ENCODE data around the gene CACNB4.
"Not testable (repeated sequence)": the region's sequence is repeated elsewhere in the genome, so short reads cannot be mapped to it uniquely, and the experiment has no call there.

CACNB4 gene

GRCh38 chr2:151878204-151878603 is 220.6 kb downstream of the CACNB4 start:
- H3K36me3 ChIP-seq (ENCODE audit: control insufficient read depth in 5 of 5, insufficient read depth in 5 of 5, low read length in 5 of 5), result no peaks in the 10 kb centered on the region
- no peaks in the 10 kb centered on the region for H3K27me3 ChIP-seq (ENCODE audit: control insufficient read depth in 5 of 5, insufficient read depth in 4 of 5, low read length in 5 of 5)
- H3K27ac ChIP-seq (ENCODE audit: low read depth, low read length), result peak overlapping the region; percentile 11
- H3K4me1 ChIP-seq (ENCODE audit: control insufficient read depth in 5 of 5, insufficient read depth in 5 of 5, low read length in 5 of 5), result peaks cover 0 to 20% (median 14%) of the 10 kb centered on the region in 5 donors
- no peaks in the 10 kb centered on the region for H3K9me3 ChIP-seq (ENCODE audit: control insufficient read depth in 5 of 5, low read length in 5 of 5)
- no peak overlapping the region for H3K9ac ChIP-seq (ENCODE audit: low read length in 5 of 5)
- no peak overlapping the region for H3K4me3 ChIP-seq (ENCODE audit: low read depth in 1 of 5, low read length in 5 of 5)

- H3K9me3 ChIP-seq (ENCODE audit: control insufficient read depth in 5 of 5, low read length in 5 of 5); H3K9ac ChIP-seq (ENCODE audit: low read length in 5 of 5); H3K36me3 ChIP-seq (ENCODE audit: control insufficient read depth in 5 of 5, insufficient read depth in 5 of 5, low read length in 5 of 5); H3K4me3 ChIP-seq (ENCODE audit: low read depth in 1 of 5, low read length in 5 of 5); H3K27me3 ChIP-seq (ENCODE audit: control insufficient read depth in 5 of 5, insufficient read depth in 4 of 5, low read length in 5 of 5); H3K27ac ChIP-seq (ENCODE audit: low read depth, low read length): not testable (repeated sequence)
- peaks cover 0 to 20% (median 14%) of the 10 kb centered on the region in 5 donors for H3K4me1 ChIP-seq (ENCODE audit: control insufficient read depth in 5 of 5, insufficient read depth in 5 of 5, low read length in 5 of 5)
These were observed 223.2 kb downstream of the CACNB4 start for GRCh38 chr2:151875631-151876030.

- Histone ChIP-seq H3K9me3 (ENCODE audit: control insufficient read depth in 5 of 5, low read length in 5 of 5) (no peaks in the 10 kb centered on the region), H3K27ac (ENCODE audit: low read depth, low read length) (no peak overlapping the region)
These were observed 226.4 kb downstream of the CACNB4 start for GRCh38 chr2:151872463-151872862.

GRCh38 chr2:151869291-151869690 is 229.6 kb downstream of the CACNB4 start:
- no peaks in the 10 kb centered on the region for H3K36me3 ChIP-seq (ENCODE audit: control insufficient read depth in 5 of 5, insufficient read depth in 5 of 5, low read length in 5 of 5)

More at GRCh38 chr2:151872463-151872862, 226.4 kb downstream of the CACNB4 start:
- H3K36me3 ChIP-seq (ENCODE audit: control insufficient read depth in 5 of 5, insufficient read depth in 5 of 5, low read length in 5 of 5), result no peaks in the 10 kb centered on the region
- H3K27me3 ChIP-seq (ENCODE audit: control insufficient read depth in 5 of 5, insufficient read depth in 4 of 5, low read length in 5 of 5), result no peaks in the 10 kb centered on the region
- no peaks in the 10 kb centered on the region for H3K4me1 ChIP-seq (ENCODE audit: control insufficient read depth in 5 of 5, insufficient read depth in 5 of 5, low read length in 5 of 5)
- no peak overlapping the region for H3K9ac ChIP-seq (ENCODE audit: low read length in 5 of 5)
- no peak overlapping the region for H3K4me3 ChIP-seq (ENCODE audit: low read depth in 1 of 5, low read length in 5 of 5)

GRCh38 chr2:151862700-151863099 is 236.1 kb downstream of the CACNB4 start:
- H3K4me3 ChIP-seq (ENCODE audit: low read depth in 1 of 5, low read length in 5 of 5), result no peak overlapping the region
- H3K9ac ChIP-seq (ENCODE audit: low read length in 5 of 5), result no peak overlapping the region
- H3K36me3 ChIP-seq (ENCODE audit: control insufficient read depth in 5 of 5, insufficient read depth in 5 of 5, low read length in 5 of 5), result no peaks in the 10 kb centered on the region
- H3K27me3 ChIP-seq (ENCODE audit: control insufficient read depth in 5 of 5, insufficient read depth in 4 of 5, low read length in 5 of 5), result no peaks in the 10 kb centered on the region
- H3K27ac ChIP-seq (ENCODE audit: low read depth, low read length), result no peak overlapping the region
- no peaks in the 10 kb centered on the region for H3K4me1 ChIP-seq (ENCODE audit: control insufficient read depth in 5 of 5, insufficient read depth in 5 of 5, low read length in 5 of 5)
- H3K9me3 ChIP-seq (ENCODE audit: control insufficient read depth in 5 of 5, low read length in 5 of 5), result no peaks in the 10 kb centered on the region

More at GRCh38 chr2:151869291-151869690, 229.6 kb downstream of the CACNB4 start:
- no peak overlapping the region for H3K9ac ChIP-seq (ENCODE audit: low read length in 5 of 5)
- no peaks in the 10 kb centered on the region for H3K9me3 ChIP-seq (ENCODE audit: control insufficient read depth in 5 of 5, low read length in 5 of 5)
- H3K27me3 ChIP-seq (ENCODE audit: control insufficient read depth in 5 of 5, insufficient read depth in 4 of 5, low read length in 5 of 5), result no peaks in the 10 kb centered on the region
- H3K4me1 ChIP-seq (ENCODE audit: control insufficient read depth in 5 of 5, insufficient read depth in 5 of 5, low read length in 5 of 5), result no peaks in the 10 kb centered on the region
- H3K4me3 ChIP-seq (ENCODE audit: low read depth in 1 of 5, low read length in 5 of 5), result no peak overlapping the region
- H3K27ac ChIP-seq (ENCODE audit: low read depth, low read length), result no peak overlapping the region

GRCh38 chr2:151861174-151861573 is 237.7 kb downstream of the CACNB4 start:
- no peak overlapping the region for H3K9ac ChIP-seq (ENCODE audit: low read length in 5 of 5)
- H3K27me3 ChIP-seq (ENCODE audit: control insufficient read depth in 5 of 5, insufficient read depth in 4 of 5, low read length in 5 of 5), result no peaks in the 10 kb centered on the region
- H3K27ac ChIP-seq (ENCODE audit: low read depth, low read length), result no peak overlapping the region
- H3K4me1 ChIP-seq (ENCODE audit: control insufficient read depth in 5 of 5, insufficient read depth in 5 of 5, low read length in 5 of 5), result no peaks in the 10 kb centered on the region
- H3K36me3 ChIP-seq (ENCODE audit: control insufficient read depth in 5 of 5, insufficient read depth in 5 of 5, low read length in 5 of 5), result no peaks in the 10 kb centered on the region
- H3K9me3 ChIP-seq (ENCODE audit: control insufficient read depth in 5 of 5, low read length in 5 of 5), result no peaks in the 10 kb centered on the region
- no peak overlapping the region for H3K4me3 ChIP-seq (ENCODE audit: low read depth in 1 of 5, low read length in 5 of 5)

GRCh38 chr2:151860613-151861146 is 238.2 kb downstream of the CACNB4 start:
- Histone ChIP-seq H3K27me3 (ENCODE audit: control insufficient read depth in 5 of 5, insufficient read depth in 4 of 5, low read length in 5 of 5) (no peaks in the 10 kb centered on the region), H3K36me3 (ENCODE audit: control insufficient read depth in 5 of 5, insufficient read depth in 5 of 5, low read length in 5 of 5) (no peaks in the 10 kb centered on the region), H3K9ac (ENCODE audit: low read length in 5 of 5) (no peak overlapping the region), H3K4me1 (ENCODE audit: control insufficient read depth in 5 of 5, insufficient read depth in 5 of 5, low read length in 5 of 5) (no peaks in the 10 kb centered on the region), H3K27ac (ENCODE audit: low read depth, low read length) (no peak overlapping the region), H3K9me3 (ENCODE audit: control insufficient read depth in 5 of 5, low read length in 5 of 5) (no peaks in the 10 kb centered on the region), H3K4me3 (ENCODE audit: low read depth in 1 of 5, low read length in 5 of 5) (no peak overlapping the region)

- Histone ChIP-seq H3K4me1 (ENCODE audit: control insufficient read depth in 5 of 5, insufficient read depth in 5 of 5, low read length in 5 of 5) (no peaks in the 10 kb centered on the region), H3K27ac (ENCODE audit: low read depth, low read length) (no peak overlapping the region), H3K36me3 (ENCODE audit: control insufficient read depth in 5 of 5, insufficient read depth in 5 of 5, low read length in 5 of 5) (no peaks in the 10 kb centered on the region), H3K9me3 (ENCODE audit: control insufficient read depth in 5 of 5, low read length in 5 of 5) (no peaks in the 10 kb centered on the region), H3K9ac (ENCODE audit: low read length in 5 of 5) (no peak overlapping the region), H3K4me3 (ENCODE audit: low read depth in 1 of 5, low read length in 5 of 5) (no peak overlapping the region), H3K27me3 (ENCODE audit: control insufficient read depth in 5 of 5, insufficient read depth in 4 of 5, low read length in 5 of 5) (no peaks in the 10 kb centered on the region)
These were observed 238.6 kb downstream of the CACNB4 start for GRCh38 chr2:151860210-151860609.

GRCh38 chr2:151857650-151858049 is 241.2 kb downstream of the CACNB4 start:
- Histone ChIP-seq H3K9ac (ENCODE audit: low read length in 5 of 5) (no peak overlapping the region), H3K27me3 (ENCODE audit: control insufficient read depth in 5 of 5, insufficient read depth in 4 of 5, low read length in 5 of 5) (no peaks in the 10 kb centered on the region), H3K4me3 (ENCODE audit: low read depth in 1 of 5, low read length in 5 of 5) (no peak overlapping the region), H3K27ac (ENCODE audit: low read depth, low read length) (no peak overlapping the region), H3K9me3 (ENCODE audit: control insufficient read depth in 5 of 5, low read length in 5 of 5) (no peaks in the 10 kb centered on the region), H3K36me3 (ENCODE audit: control insufficient read depth in 5 of 5, insufficient read depth in 5 of 5, low read length in 5 of 5) (no peaks in the 10 kb centered on the region), H3K4me1 (ENCODE audit: control insufficient read depth in 5 of 5, insufficient read depth in 5 of 5, low read length in 5 of 5) (peaks cover 0 to 2% (median 0%) of the 10 kb centered on the region in 5 donors)

- Histone ChIP-seq H3K27ac (ENCODE audit: low read depth, low read length) (no peak overlapping the region), H3K36me3 (ENCODE audit: control insufficient read depth in 5 of 5, insufficient read depth in 5 of 5, low read length in 5 of 5) (no peaks in the 10 kb centered on the region), H3K4me1 (ENCODE audit: control insufficient read depth in 5 of 5, insufficient read depth in 5 of 5, low read length in 5 of 5) (peaks cover 0 to 6% (median 0%) of the 10 kb centered on the region in 5 donors), H3K27me3 (ENCODE audit: control insufficient read depth in 5 of 5, insufficient read depth in 4 of 5, low read length in 5 of 5) (no peaks in the 10 kb centered on the region), H3K9ac (ENCODE audit: low read length in 5 of 5) (no peak overlapping the region), H3K4me3 (ENCODE audit: low read depth in 1 of 5, low read length in 5 of 5) (no peak overlapping the region), H3K9me3 (ENCODE audit: control insufficient read depth in 5 of 5, low read length in 5 of 5) (no peaks in the 10 kb centered on the region)
These were observed 243.7 kb downstream of the CACNB4 start for GRCh38 chr2:151855111-151855510.

All from subcutaneous abdominal adipose tissue (tissue), 5 donors.